Right lung (tissue), 5 donors: ENCODE data around the gene TOP3B. TPM values are rescaled to one million over a fixed set of nuclear protein-coding genes. Genes with fewer than 3 reads are reported as not detected.

Source experiments
- DNase-seq, 2 donors: peaks; one replicate each; pipeline ENCODE4 v3.0.0-alpha.2; 2013
- polyA plus RNA-seq, 5 donors: library from polyadenylated mRNA; unstranded; fragments of 120-200 nt; gene quantifications; one replicate each; pipeline versions ENCODE4 v1.2.1 to v1.2.3, GENCODE V29; 2013; ENCODE audit warnings: inconsistent platforms in 1 of 5, low replicate concordance in 1 of 5; ENCODE audit not compliant: insufficient read length in 5 of 5, insufficient read depth in 1 of 5

Gene TOP3B
- polyA plus RNA-seq, 5 donors, result 26.5 to 32.3 (median 28.4) TPM

- DNase-seq, result no peak
Observed at GRCh38 chr22:22015631-22016030, 33.0 kb upstream of the TOP3B start.

GRCh38 chr22:22014285-22014659 lies 31.7 kb upstream of the TOP3B start:
- no peak for DNase-seq

- DNase-seq, result no peak
Observed at GRCh38 chr22:22013559-22014284, 31.1 kb upstream of the TOP3B start.

GRCh38 chr22:22011964-22012363 lies 29.4 kb upstream of the TOP3B start:
- DNase-seq, result no peak

- DNase-seq, result no peak
Observed at GRCh38 chr22:22010358-22010757, 27.8 kb upstream of the TOP3B start.

GRCh38 chr22:22009661-22010060 lies 27.1 kb upstream of the TOP3B start:
- DNase-seq, result no peak

- DNase-seq, result no peak
Observed at GRCh38 chr22:22006596-22006990, 24.0 kb upstream of the TOP3B start.

GRCh38 chr22:22005945-22006595 lies 23.5 kb upstream of the TOP3B start:
- DNase-seq, result no peak

- no peak for DNase-seq
Observed at GRCh38 chr22:22003233-22003632, 20.6 kb upstream of the TOP3B start.

- no peak for DNase-seq
Observed at GRCh38 chr22:22002526-22003055, 20.0 kb upstream of the TOP3B start.

- DNase-seq, result no peak
Observed at GRCh38 chr22:22001664-22002525, 19.3 kb upstream of the TOP3B start.

- DNase-seq, result no peak
Observed at GRCh38 chr22:21998595-21999247, 16.1 kb upstream of the TOP3B start.

GRCh38 chr22:21996175-21996720 lies 13.7 kb upstream of the TOP3B start:
- no peak for DNase-seq

- no peak for DNase-seq
Observed at GRCh38 chr22:21995660-21996059, 13.1 kb upstream of the TOP3B start.

- no peak for DNase-seq
Observed at GRCh38 chr22:21994881-21995444, 12.4 kb upstream of the TOP3B start.

- no peak for DNase-seq
Observed at GRCh38 chr22:21992593-21993237, 10.1 kb upstream of the TOP3B start.

- no peak for DNase-seq
Observed at GRCh38 chr22:21991774-21992173, 9.2 kb upstream of the TOP3B start.

- DNase-seq, result no peak
Observed at GRCh38 chr22:21991304-21991596, 8.7 kb upstream of the TOP3B start.

- DNase-seq, result no peak
Observed at GRCh38 chr22:21990445-21991303, 8.1 kb upstream of the TOP3B start.

GRCh38 chr22:21989049-21989448 lies 6.5 kb upstream of the TOP3B start:
- no peak for DNase-seq
